HCT116 (cell line): ENCODE data around the gene STK25. TPM values are rescaled to one million over a fixed set of nuclear protein-coding genes. Genes with fewer than 3 reads are reported as not detected.

Source experiments
- ATAC-seq: fragments of 200-7000 bp; cut with Tn5 transposase; 2 replicates; pipeline ENCODE4 v1.9.1; 2020; ENCODE audit warnings: mild to moderate bottlenecking, moderate library complexity
- BruUV-seq: library from RNA; stranded (reverse); fragments of 400-500 nt; replicated peaks from 2 replicates; lab custom pipeline; 2021; lab: Mats Ljungman, UMichigan
- CTCF ChIA-PET: fragments of 300-600 bp; sonication (Branson Sonifier 250); formaldehyde crosslinking; loops from one replicate; lab custom pipeline; 2021; ENCODE audit warnings: antibody characterized with exemption; lab: Charles Lee
- POLR2A ChIA-PET: fragments of 300-600, 350-600 bp; sonication (Branson Sonifier 250); formaldehyde crosslinking; loops from one replicate; lab custom pipeline; 2021; ENCODE audit warnings: antibody characterized with exemption; lab: Charles Lee
- RAD21 ChIA-PET, 2 experiments: fragments of 300-600 bp; sonication (Branson Sonifier 250); formaldehyde crosslinking; loops; one replicate each; lab custom pipeline; 2023; ENCODE audit warnings: low total read pairs in 2 of 2; ENCODE audit not compliant: uncharacterized antibody in 2 of 2, unreplicated experiment in 2 of 2, low non-redundant PET in 1 of 2; lab: Charles Lee
- DNase-seq: peaks from one replicate; pipeline ENCODE4 v3.0.0-alpha.2; 2010; ENCODE audit warnings: low read depth, low spot score
- H2AFZ ChIP-seq: fragments of 200-600 bp; shearing (Covaris generic), sonication (generic); 2 replicates; pipeline ENCODE4 v1.6.1; 2017; ENCODE audit warnings: low read depth, mixed run types, mixed read lengths, antibody characterized with exemption, low read length; ENCODE audit not compliant: poor library complexity, severe bottlenecking
- H3K27ac ChIP-seq: 2 replicates; pipeline ENCODE4 v1.5.1; 2012; ENCODE audit warnings: low read depth, low read length
- H3K27me3 ChIP-seq: fragments of 200-600 bp; sonication (generic); 2 replicates; pipeline ENCODE4 v1.6.1; 2016; ENCODE audit warnings: mixed run types, low read length, mixed read lengths; ENCODE audit not compliant: insufficient read depth
- H3K36me3 ChIP-seq, 2 experiments: fragments of 200-500 bp in 1 of 2; fragments of 200-600 bp in 1 of 2; sonication (Bioruptor generic) in 1 of 2; sonication (generic) in 1 of 2; 2 replicates each; pipeline versions ENCODE4 v1.5.1 to v1.6.1; 2014 to 2016; ENCODE audit warnings: low read length in 2 of 2, inconsistent platforms in 1 of 2, mixed read lengths in 1 of 2, mixed run types in 1 of 2; ENCODE audit not compliant: insufficient read depth in 2 of 2, control insufficient read depth in 1 of 2
- H3K4me1 ChIP-seq, 2 experiments: fragments of 200-600 bp in 1 of 2; sonication (generic) in 1 of 2; 2 replicates each; pipeline versions ENCODE4 v1.5.1 to v1.6.1; 2012 to 2017; ENCODE audit warnings: low read length in 2 of 2, inconsistent platforms in 1 of 2, mild to moderate bottlenecking in 1 of 2, mixed read lengths in 1 of 2, mixed run types in 1 of 2, moderate library complexity in 1 of 2; ENCODE audit not compliant: insufficient read depth in 2 of 2, control insufficient read depth in 1 of 2
- H3K4me2 ChIP-seq: fragments of 200-600 bp; sonication (generic); 2 replicates; pipeline ENCODE4 v1.6.1; 2017; ENCODE audit warnings: mixed run types, low read length, mixed read lengths
- H3K4me3 ChIP-seq, 2 experiments: fragments of 200-600 bp in 1 of 2; sonication (generic) in 1 of 2; replicated peaks in 1 of 2; 2 replicates each; pipeline ENCODE4 v1.5.1; 2011 to 2016; ENCODE audit warnings: low read length in 2 of 2, control low read depth in 1 of 2, low read depth in 1 of 2, mild to moderate bottlenecking in 1 of 2, mixed read lengths in 1 of 2, mixed run types in 1 of 2
- H3K79me2 ChIP-seq: fragments of 200-600 bp; sonication (generic); 2 replicates; pipeline ENCODE4 v1.6.1; 2017; ENCODE audit warnings: mild to moderate bottlenecking, mixed run types, low read length, moderate library complexity, mixed read lengths; ENCODE audit not compliant: insufficient read depth
- H3K9ac ChIP-seq: fragments of 200-600 bp; sonication (generic); 2 replicates; pipeline ENCODE4 v1.6.1; 2016; ENCODE audit warnings: low read length, mixed read lengths
- H3K9me2 ChIP-seq: fragments of 200-600 bp; sonication (generic), shearing (Covaris generic); 2 replicates; pipeline ENCODE4 v1.6.1; 2017; ENCODE audit warnings: mixed run types, mild to moderate bottlenecking, moderate library complexity; ENCODE audit not compliant: insufficient read depth
- H3K9me3 ChIP-seq, 2 experiments: fragments of 200-500 bp in 1 of 2; fragments of 200-600 bp in 1 of 2; sonication (Bioruptor generic) in 1 of 2; sonication (generic) in 1 of 2; 2 replicates each; pipeline ENCODE4 v1.6.1; 2014 to 2017; ENCODE audit warnings: low read length in 2 of 2, mixed read lengths in 2 of 2, inconsistent platforms in 1 of 2, low read depth in 1 of 2, mild to moderate bottlenecking in 1 of 2, mixed run types in 1 of 2, moderate library complexity in 1 of 2; ENCODE audit not compliant: control insufficient read depth in 1 of 2, insufficient read depth in 1 of 2
- H4K20me1 ChIP-seq: fragments of 200-600 bp; sonication (generic), shearing (Covaris generic); 2 replicates; pipeline ENCODE4 v1.6.1; 2017; ENCODE audit warnings: mixed run types, mild to moderate bottlenecking, moderate library complexity; ENCODE audit not compliant: insufficient read depth
- CEBPB ChIP-seq: IDR thresholded peaks from 2 replicates; pipeline ENCODE4 v1.6.1; 2012; ENCODE audit warnings: low read depth
- CTCF ChIP-seq, 3 experiments: fragments of 200-600 bp in 1 of 3; sonication (generic) in 1 of 3; IDR thresholded peaks in 2 of 3; conservative IDR thresholded peaks in 1 of 3; 2 replicates each; pipeline ENCODE4 v1.5.1; 2012 to 2017; ENCODE audit warnings: low read depth in 2 of 3, low read length in 2 of 3, antibody characterized with exemption in 1 of 3, borderline replicate concordance in 1 of 3, control low read depth in 1 of 3, mild to moderate bottlenecking in 1 of 3, mixed read lengths in 1 of 3, mixed run types in 1 of 3, moderate library complexity in 1 of 3; ENCODE audit not compliant: insufficient read depth in 1 of 3
- EGR1 ChIP-seq: IDR thresholded peaks from 2 replicates; pipeline ENCODE4 v1.6.1; 2012; ENCODE audit warnings: low read depth
- EZH2phosphoT487 ChIP-seq: fragments of 200-600 bp; IDR thresholded peaks from 2 replicates; pipeline ENCODE4 v1.6.1; 2018; ENCODE audit warnings: antibody characterized with exemption, borderline replicate concordance
- JUND ChIP-seq: IDR thresholded peaks from 2 replicates; pipeline ENCODE4 v1.6.1; 2012
- MAX ChIP-seq: IDR thresholded peaks from 2 replicates; pipeline ENCODE4 v1.6.1; 2012
- POLR2A ChIP-seq: IDR thresholded peaks from 2 replicates; pipeline ENCODE4 v1.7.0; 2011; ENCODE audit warnings: borderline replicate concordance; ENCODE audit not compliant: insufficient read depth, insufficient read length; ENCODE audit errors: extremely low read depth
- RAD21 ChIP-seq: IDR thresholded peaks from 2 replicates; pipeline ENCODE4 v1.6.1; 2012; ENCODE audit warnings: low read depth, mild to moderate bottlenecking
- REST ChIP-seq: IDR thresholded peaks from 2 replicates; pipeline ENCODE4 v1.6.1; 2012; ENCODE audit warnings: low read depth
- SRF ChIP-seq: IDR thresholded peaks from 2 replicates; pipeline ENCODE4 v1.6.1; 2012; ENCODE audit warnings: low read depth
- YY1 ChIP-seq: IDR thresholded peaks from 2 replicates; pipeline ENCODE4 v1.6.1; 2011; ENCODE audit warnings: low read length, low read depth, moderate library complexity, mild to moderate bottlenecking; ENCODE audit not compliant: insufficient replicate concordance; ENCODE audit errors: extremely low read depth
- ZFX ChIP-seq: fragments of 450-650 bp; IDR thresholded peaks from 2 replicates; pipeline ENCODE4 v1.6.1; 2017
- intact Hi-C: fragments of 100-400 bp; cut with micrococcal nuclease; formaldehyde crosslinking; loops from 2 replicates; pipeline ENCODE4 v1.10.0; 2022
- total RNA-seq: library from RNA; stranded (reverse); gene quantifications from one replicate; pipeline ENCODE4 v1.2.1, GENCODE V29; 2021; ENCODE audit not compliant: unreplicated experiment

STK25 gene
- total RNA-seq, 1 experiment from 2014 or later: 160 TPM

- no peak for TF ChIP-seq JUND
- TF ChIP-seq POLR2A: no peak
- no peak for TF ChIP-seq SRF
- no peak for TF ChIP-seq EGR1
- no peak for TF ChIP-seq RAD21
- TF ChIP-seq MAX: no peak
Measured at GRCh38 chr2:241548451-241548835, 40.1 kb upstream of the STK25 start (continued).

- H3K9me3 ChIP-seq: no peaks in the 10 kb centered on the region
Measured at GRCh38 chr2:241547781-241548450, 39.5 kb upstream of the STK25 start.

More at GRCh38 chr2:241547781-241548450, 39.5 kb upstream of the STK25 start:
- ChIA-PET CTCF (no interaction called here), RAD21 (no interaction called here), POLR2A (no interaction called here)
- Histone ChIP-seq H3K36me3 (no peaks in the 10 kb centered on the region), H3K9ac (no peak overlapping the region), H2AFZ (no peak overlapping the region), H3K79me2 (no peaks in the 10 kb centered on the region), H3K4me2 (no peak overlapping the region), H3K4me3 (no peak overlapping the region), H3K4me1 (peaks cover 9 to 37% of the 10 kb centered on the region in 2 experiments), H3K9me2 (no peaks in the 10 kb centered on the region), H4K20me1 (no peaks in the 10 kb centered on the region), H3K27me3 (no peaks in the 10 kb centered on the region), H3K27ac (no peak overlapping the region)
- no TSS peak for BruUV-seq
- DNase-seq (no peak), ATAC-seq (no peak)
- intact Hi-C loops: loop anchor here (5.0 kb wide), 1 partner anchor 184 kb away; the partner anchor contains the start of gene D2HGDH
- no peak for TF ChIP-seq CTCF (IDR thresholded peaks at IDR 0.05 in 2 of 3, conservative IDR thresholded peaks at IDR 0.05 in 1 of 3; ENCODE audit: borderline replicate concordance in 1 of 3, insufficient read depth in 1 of 3, low read depth in 2 of 3, low read length in 2 of 3)
- no peak for TF ChIP-seq RAD21
- no peak for TF ChIP-seq REST
- TF ChIP-seq EZH2phosphoT487: no peak
- TF ChIP-seq JUND: no peak
- TF ChIP-seq CEBPB: no peak
- no peak for TF ChIP-seq YY1
- no peak for TF ChIP-seq ZFX
